HepG2 (cell line): ENCODE measurements around the gene CTTNBP2NL. TPM values are rescaled to one million over a fixed set of nuclear protein-coding genes. Genes with fewer than 3 reads are reported as not detected.

Source experiments
- HBP1 ChIP-seq: IDR thresholded peaks from 2 replicates; pipeline ENCODE4 v1.6.1; 2016; ENCODE audit warnings: low read depth, control low read depth
- MAZ ChIP-seq, 2 experiments: sonication (generic) in 1 of 2; formaldehyde crosslinking in 1 of 2; IDR thresholded peaks; 2 replicates each; pipeline versions ENCODE4 v1.5.0 to v1.6.1; 2012 to 2020; ENCODE audit warnings: low read depth in 2 of 2, mild to moderate bottlenecking in 2 of 2, borderline replicate concordance in 1 of 2, improper control_type of control experiment in 1 of 2, low read length in 1 of 2, missing genetic modification reagents in 1 of 2, moderate library complexity in 1 of 2
- MXD4 ChIP-seq: IDR thresholded peaks from 2 replicates; pipeline ENCODE4 v1.6.1; 2016; ENCODE audit warnings: mild to moderate bottlenecking, missing biosample characterization, missing genetic modification reagents
- POLR2AphosphoS5 ChIP-seq: IDR thresholded peaks from 2 replicates; pipeline ENCODE4 v1.6.1; 2012; ENCODE audit warnings: low read depth, low read length
- SIN3A ChIP-seq: IDR thresholded peaks from 2 replicates; pipeline ENCODE4 v1.6.1; 2011; ENCODE audit warnings: low read depth, mild to moderate bottlenecking, control low read depth, low read length, borderline replicate concordance
- SP4 ChIP-seq: sonication (generic); formaldehyde crosslinking; IDR thresholded peaks from 2 replicates; pipeline ENCODE4 v1.8.1; 2023; ENCODE audit warnings: mild to moderate bottlenecking, missing genetic modification reagents
- TARDBP ChIP-seq: sonication (generic); formaldehyde crosslinking; IDR thresholded peaks from 2 replicates; pipeline ENCODE4 v1.8.0; 2022; ENCODE audit warnings: mild to moderate bottlenecking, missing genetic modification reagents
- TBX2 ChIP-seq: sonication (generic); formaldehyde crosslinking; IDR thresholded peaks from 2 replicates; pipeline ENCODE4 v1.5.0; 2020; ENCODE audit warnings: missing genetic modification reagents, mild to moderate bottlenecking, borderline replicate concordance
- ZBED4 ChIP-seq: sonication (generic); formaldehyde crosslinking; IDR thresholded peaks from 2 replicates; pipeline ENCODE4 v1.4.0; 2020; ENCODE audit warnings: missing genetic modification reagents, borderline replicate concordance
- ZNF770 ChIP-seq: sonication (generic); formaldehyde crosslinking; IDR thresholded peaks from 2 replicates; pipeline ENCODE4 v1.5.0; 2020; ENCODE audit warnings: mild to moderate bottlenecking, missing genetic modification reagents
- polyA plus RNA-seq, 8 experiments: library from polyadenylated mRNA; depleted of rRNA in 3 of 8; stranded (reverse) in 7 of 8; unstranded in 1 of 8; fragments of >200 nt; fragmentation: Illumina TruSeq in 4 of 8; extraction: Trizol in 4 of 8; gene quantifications; 2 replicates each; pipeline versions ENCODE4 v1.2.1 to v1.2.3, GENCODE V29; 2011 to 2016; ENCODE audit warnings: low read depth in 4 of 8, missing spikeins in 1 of 8, mixed read lengths in 1 of 8; ENCODE audit not compliant: insufficient read depth in 1 of 8
- total RNA-seq, 5 experiments: library from RNA; depleted of rRNA; stranded (reverse); fragments of >200 nt; fragmentation: Illumina TruSeq; extraction: Trizol; gene quantifications; 2 replicates each; pipeline ENCODE4 v1.2.3, GENCODE V29; 2016; ENCODE audit warnings: low read depth in 1 of 5
- TF ChIP-seq, protein P1 (sequence below): sonication (generic); formaldehyde crosslinking; IDR thresholded peaks from 2 replicates; pipeline ENCODE4 v1.9.0; 2021; ENCODE audit warnings: missing genetic modification reagents, borderline replicate concordance
- TF ChIP-seq, protein P2 (sequence below): sonication (generic); formaldehyde crosslinking; IDR thresholded peaks from 2 replicates; pipeline ENCODE4 v1.5.0; 2020; ENCODE audit warnings: mild to moderate bottlenecking, missing genetic modification reagents, borderline replicate concordance

The CTTNBP2NL gene
- total and polyA plus RNA-seq, 2 of the 13 experiments (the other 11 are each of a cell fraction or from before 2014, with no cell fraction given) = 2.1 to 4.1 TPM

GRCh38 chr1:112395821-112396652, at the start of gene CTTNBP2NL (continued):
- peak; percentile 25; the same call in 1 of the 2 replicates for TF ChIP-seq TARDBP (CRISPR knock-in tag)
- TF ChIP-seq SIN3A = 0 out of 2 replicates have a peak, but pooled peaks have one; percentile 25
- TF ChIP-seq, protein P1, sequence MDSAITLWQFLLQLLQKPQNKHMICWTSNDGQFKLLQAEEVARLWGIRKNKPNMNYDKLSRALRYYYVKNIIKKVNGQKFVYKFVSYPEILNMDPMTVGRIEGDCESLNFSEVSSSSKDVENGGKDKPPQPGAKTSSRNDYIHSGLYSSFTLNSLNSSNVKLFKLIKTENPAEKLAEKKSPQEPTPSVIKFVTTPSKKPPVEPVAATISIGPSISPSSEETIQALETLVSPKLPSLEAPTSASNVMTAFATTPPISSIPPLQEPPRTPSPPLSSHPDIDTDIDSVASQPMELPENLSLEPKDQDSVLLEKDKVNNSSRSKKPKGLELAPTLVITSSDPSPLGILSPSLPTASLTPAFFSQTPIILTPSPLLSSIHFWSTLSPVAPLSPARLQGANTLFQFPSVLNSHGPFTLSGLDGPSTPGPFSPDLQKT (CRISPR knock-in tag) = 0 out of 2 replicates have a peak, but pooled peaks have one; percentile 43
- TF ChIP-seq MAZ (IDR thresholded peaks at IDR 0.05; ENCODE audit: borderline replicate concordance, low read depth, low read length) = no peak
- 0 out of 2 replicates have a peak, but pooled peaks have one; percentile 35 for TF ChIP-seq MAZ (CRISPR knock-in tag; IDR thresholded peaks at IDR 0.05; ENCODE audit: low read depth)
- TF ChIP-seq, protein P2, sequence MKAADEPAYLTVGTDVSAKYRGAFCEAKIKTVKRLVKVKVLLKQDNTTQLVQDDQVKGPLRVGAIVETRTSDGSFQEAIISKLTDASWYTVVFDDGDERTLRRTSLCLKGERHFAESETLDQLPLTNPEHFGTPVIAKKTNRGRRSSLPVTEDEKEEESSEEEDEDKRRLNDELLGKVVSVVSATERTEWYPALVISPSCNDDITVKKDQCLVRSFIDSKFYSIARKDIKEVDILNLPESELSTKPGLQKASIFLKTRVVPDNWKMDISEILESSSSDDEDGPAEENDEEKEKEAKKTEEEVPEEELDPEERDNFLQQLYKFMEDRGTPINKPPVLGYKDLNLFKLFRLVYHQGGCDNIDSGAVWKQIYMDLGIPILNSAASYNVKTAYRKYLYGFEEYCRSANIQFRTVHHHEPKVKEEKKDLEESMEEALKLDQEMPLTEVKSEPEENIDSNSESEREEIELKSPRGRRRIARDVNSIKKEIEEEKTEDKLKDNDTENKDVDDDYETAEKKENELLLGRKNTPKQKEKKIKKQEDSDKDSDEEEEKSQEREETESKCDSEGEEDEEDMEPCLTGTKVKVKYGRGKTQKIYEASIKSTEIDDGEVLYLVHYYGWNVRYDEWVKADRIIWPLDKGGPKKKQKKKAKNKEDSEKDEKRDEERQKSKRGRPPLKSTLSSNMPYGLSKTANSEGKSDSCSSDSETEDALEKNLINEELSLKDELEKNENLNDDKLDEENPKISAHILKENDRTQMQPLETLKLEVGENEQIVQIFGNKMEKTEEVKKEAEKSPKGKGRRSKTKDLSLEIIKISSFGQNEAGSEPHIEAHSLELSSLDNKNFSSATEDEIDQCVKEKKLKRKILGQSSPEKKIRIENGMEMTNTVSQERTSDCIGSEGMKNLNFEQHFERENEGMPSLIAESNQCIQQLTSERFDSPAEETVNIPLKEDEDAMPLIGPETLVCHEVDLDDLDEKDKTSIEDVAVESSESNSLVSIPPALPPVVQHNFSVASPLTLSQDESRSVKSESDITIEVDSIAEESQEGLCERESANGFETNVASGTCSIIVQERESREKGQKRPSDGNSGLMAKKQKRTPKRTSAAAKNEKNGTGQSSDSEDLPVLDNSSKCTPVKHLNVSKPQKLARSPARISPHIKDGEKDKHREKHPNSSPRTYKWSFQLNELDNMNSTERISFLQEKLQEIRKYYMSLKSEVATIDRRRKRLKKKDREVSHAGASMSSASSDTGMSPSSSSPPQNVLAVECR = peak; percentile 62; the same call in 1 of the 2 replicates
- peak; percentile 68; the same call in 1 of the 2 replicates for TF ChIP-seq SP4
- TF ChIP-seq MXD4 (CRISPR knock-in tag) = no peak
- TF ChIP-seq HBP1 (CRISPR knock-in tag) = 0 out of 2 replicates have a peak, but pooled peaks have one; percentile 31
- TF ChIP-seq ZBED4 (CRISPR knock-in tag) = no peak
- peak; percentile 92 for TF ChIP-seq POLR2AphosphoS5
- peak; percentile 43; the same call in 1 of the 2 replicates for TF ChIP-seq TBX2 (CRISPR knock-in tag)
- no peak for TF ChIP-seq ZNF770 (CRISPR knock-in tag)
